ENCODE results near the gene CRIP2.

DNA sequence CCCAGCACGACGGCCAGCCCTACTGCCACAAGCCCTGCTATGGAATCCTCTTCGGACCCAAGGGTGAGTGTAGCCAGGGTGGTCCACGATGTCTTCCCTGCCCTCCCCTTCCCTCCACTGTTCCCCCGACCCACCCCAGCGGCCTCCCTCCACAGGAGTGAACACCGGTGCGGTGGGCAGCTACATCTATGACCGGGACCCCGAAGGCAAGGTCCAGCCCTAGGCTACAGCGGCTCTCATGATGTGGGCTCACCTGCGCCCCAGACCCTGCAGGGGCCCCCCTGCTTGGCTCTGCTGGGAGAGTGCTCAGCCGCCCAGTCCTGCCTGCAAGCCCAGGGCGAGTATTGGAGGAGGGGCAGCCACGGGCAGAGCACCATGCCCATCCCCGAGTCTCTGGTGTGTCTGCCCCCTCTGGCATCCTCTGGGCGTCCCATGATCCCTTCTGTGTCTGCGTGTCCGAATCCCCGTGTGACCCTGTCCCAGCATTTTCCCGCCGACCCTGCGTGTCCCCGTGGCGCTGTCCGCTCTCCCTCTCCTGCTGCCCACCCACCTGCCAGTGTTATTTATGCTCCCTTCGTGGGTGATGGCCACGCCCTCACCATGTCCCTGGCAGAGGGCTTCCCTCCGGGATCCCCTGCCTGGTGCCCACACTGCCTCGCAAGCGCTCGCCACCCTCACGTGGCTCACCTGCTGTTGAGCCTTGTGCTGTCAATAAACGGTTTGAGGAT is 5.0 kb downstream of the CRIP2 start:
- TF ChIP-seq EZH2 (IDR thresholded peaks at IDR 0.05; ENCODE audit: insufficient read depth, poor library complexity, severe bottlenecking): no peak
- TF ChIP-seq EZH2phosphoT487 (IDR thresholded peaks at IDR 0.05; ENCODE audit: insufficient read depth, low read depth): no peak
